Measurements from ENCODE around the gene LFNG. TPM values are rescaled to one million over a fixed set of nuclear protein-coding genes. Genes with fewer than 3 reads are reported as not detected.
A peak's percentile ranks its signal among the peaks of the same experiment; 100 is the strongest.

The LFNG gene
- total and polyA plus RNA-seq, 7 experiments from 2014 or later = 1.2 to 246 (median 120) TPM

DNA sequence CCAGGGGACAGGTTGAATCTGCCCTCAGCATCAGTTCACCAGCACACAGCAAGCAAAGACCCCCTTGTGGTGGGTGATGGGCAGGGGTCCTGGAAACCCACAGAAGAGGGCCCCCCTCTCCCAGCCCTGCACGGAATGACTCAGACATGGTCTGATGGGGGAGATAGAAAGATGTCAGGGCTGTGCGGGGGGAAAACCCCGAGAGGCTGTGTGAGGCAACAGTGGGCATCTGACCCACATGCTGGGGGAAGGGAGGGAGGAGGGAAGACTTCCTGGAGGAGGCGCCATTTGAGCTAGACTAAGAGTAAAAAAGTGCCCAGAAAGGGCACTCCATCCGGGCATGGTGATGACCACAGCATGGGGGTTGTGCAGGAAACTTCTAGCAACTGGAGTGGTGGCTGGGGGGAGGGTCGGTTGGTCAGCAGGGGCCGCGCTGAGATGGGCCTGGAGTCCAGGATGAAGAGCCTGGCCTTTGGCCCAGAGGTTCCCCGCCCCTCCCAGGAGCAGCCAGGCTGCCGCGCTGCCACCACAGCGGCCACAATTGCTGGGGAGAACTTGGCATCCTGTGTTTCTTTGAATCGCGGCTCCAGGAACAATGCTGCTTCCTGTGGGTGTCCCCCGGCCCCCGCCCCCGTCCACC lies 2.5 kb downstream of the LFNG start:
- Histone ChIP-seq H3K36me3 (ENCODE audit: control insufficient read depth in 2 of 3, insufficient read depth in 3 of 3, low read length in 3 of 3) (peaks cover 0 to 37% (median 19%) of the 10 kb centered on the region in 3 experiments), H3K27me3 (ENCODE audit: control insufficient read depth in 2 of 2, insufficient read depth in 2 of 2, low read length in 2 of 2) (no peaks in the 10 kb centered on the region), H3K4me1 (ENCODE audit: control insufficient read depth in 2 of 2, insufficient read depth in 2 of 2, low read length in 2 of 2) (peaks cover 22 to 48% of the 10 kb centered on the region in 2 donors), H3K27ac (ENCODE audit: low read depth, low read length) (peak overlapping the region; percentile 78), H3K9me3 (ENCODE audit: control insufficient read depth in 2 of 3, low read length in 3 of 3) (no peaks in the 10 kb centered on the region), H3K4me3 (ENCODE audit: low read length) (peak overlapping the region; percentile 94)
- Mint-ChIP-seq H3K27ac (peak overlapping the region; percentile 82 to 94 (median 86)), H3K36me3 (peaks cover 0 to 27% (median 4%) of the 10 kb centered on the region in 5 donors), H3K9me3 (peaks cover 0 to 2% (median 0%) of the 10 kb centered on the region in 11 donors), H3K27me3 (peaks cover 0 to 9% (median 0%) of the 10 kb centered on the region in 5 donors), H3K4me1 (peaks cover 20 to 51% (median 33%) of the 10 kb centered on the region in 7 donors), H3K4me3 (peak overlapping the region; percentile 86 to 99 (median 96))
- ATAC-seq (peak; percentile 60), DNase-seq (peak in 3 of 9 donors; percentile 50 to 75 (median 64))
- intact Hi-C loops (cut with micrococcal nuclease) = loop anchor here in 1 of 2 donors (1.0 to 5.0 kb wide), 5 partner anchors 8 to 115 kb away; partner anchors contain the start of genes BRAT1 and GRIFIN
- ChIA-PET CTCF (interaction anchor here (0.6 to 1.2 kb wide), 3 partner anchors 12 to 44 kb away, joined by 3 to 4 read pairs (median 3); no protein-coding TSS in a partner anchor), POLR2A (interaction anchor here (0.7 to 15.7 kb wide), 9 partner anchors 8 to 192 kb away, joined by 3 to 401 read pairs (median 5); no protein-coding TSS in a partner anchor)

- ATAC-seq (no peak), DNase-seq (peak in 1 of 9 donors; percentile 57)
- no peaks in the 10 kb centered on the region for H3K9me3 ChIP-seq (ENCODE audit: control insufficient read depth in 2 of 3, low read length in 3 of 3)
- H3K27ac ChIP-seq (ENCODE audit: low read depth, low read length) = peak overlapping the region; percentile 78
- peak overlapping the region; percentile 94 for H3K4me3 ChIP-seq (ENCODE audit: low read length)
- H3K27me3 ChIP-seq (ENCODE audit: control insufficient read depth in 2 of 2, insufficient read depth in 2 of 2, low read length in 2 of 2) = no peaks in the 10 kb centered on the region
- CTCF ChIA-PET = interaction anchor here (1.0 to 1.2 kb wide), 2 partner anchors 14 to 45 kb away, joined by 3 to 4 read pairs; no protein-coding TSS in a partner anchor
- peaks cover 30 to 56% of the 10 kb centered on the region in 2 donors for H3K4me1 ChIP-seq (ENCODE audit: control insufficient read depth in 2 of 2, insufficient read depth in 2 of 2, low read length in 2 of 2)
- intact Hi-C loops (cut with micrococcal nuclease) = loop anchor here in 1 of 2 donors (1.0 to 5.0 kb wide), 5 partner anchors 7 to 116 kb away; partner anchors contain the start of genes BRAT1 and GRIFIN
- POLR2A ChIA-PET = interaction anchor here (0.7 to 15.7 kb wide), 12 partner anchors 7 to 191 kb away, joined by 3 to 401 read pairs (median 4); partner anchors contain the start of gene BRAT1
- H3K36me3 Mint-ChIP-seq = peaks cover 0 to 27% (median 4%) of the 10 kb centered on the region in 5 donors
- H3K4me1 Mint-ChIP-seq = peaks cover 24 to 51% (median 36%) of the 10 kb centered on the region in 7 donors
- peak overlapping the region; percentile 86 to 99 (median 96) for H3K4me3 Mint-ChIP-seq
- H3K27me3 Mint-ChIP-seq = peaks cover 0 to 2% (median 0%) of the 10 kb centered on the region in 5 donors
- peak overlapping the region; percentile 65 to 94 (median 86) for H3K27ac Mint-ChIP-seq
- H3K36me3 ChIP-seq (ENCODE audit: control insufficient read depth in 2 of 3, insufficient read depth in 3 of 3, low read length in 3 of 3) = peaks cover 0 to 44% (median 20%) of the 10 kb centered on the region in 3 experiments
- peaks cover 0 to 2% (median 0%) of the 10 kb centered on the region in 11 donors for H3K9me3 Mint-ChIP-seq
Measured at GRCh38 chr7:2522780-2523433, 3.3 kb downstream of the LFNG start.

GRCh38 chr7:2523461-2523936 lies 3.9 kb downstream of the LFNG start:
- H3K4me1 Mint-ChIP-seq = peaks cover 30 to 51% (median 36%) of the 10 kb centered on the region in 7 donors

GRCh38 chr7:2523941-2524807 lies 4.6 kb downstream of the LFNG start:
- no peaks in the 10 kb centered on the region for H3K9me3 Mint-ChIP-seq
- peaks cover 0 to 52% (median 20%) of the 10 kb centered on the region in 3 experiments for H3K36me3 ChIP-seq (ENCODE audit: control insufficient read depth in 2 of 3, insufficient read depth in 3 of 3, low read length in 3 of 3)
- H3K4me1 ChIP-seq (ENCODE audit: control insufficient read depth in 2 of 2, insufficient read depth in 2 of 2, low read length in 2 of 2) = peaks cover 35 to 62% of the 10 kb centered on the region in 2 donors
- ChIA-PET POLR2A (interaction anchor here (1.1 to 15.7 kb wide), 4 partner anchors 14 to 30 kb away, joined by 3 to 401 read pairs (median 4); no protein-coding TSS in a partner anchor), CTCF (interaction anchor here (1.0 kb wide), 1 partner anchor 15 kb away, joined by 3 read pairs; no protein-coding TSS in a partner anchor)
- no peak for DNase-seq
- H3K4me1 Mint-ChIP-seq = peaks cover 33 to 53% (median 41%) of the 10 kb centered on the region in 7 donors
- H3K4me3 ChIP-seq (ENCODE audit: low read length) = no peak overlapping the region
- H3K36me3 Mint-ChIP-seq = peaks cover 0 to 30% (median 4%) of the 10 kb centered on the region in 5 donors
- no peak for ATAC-seq
- peak overlapping the region in 3 of 9 donors; percentile 36 to 83 (median 67) for H3K27ac Mint-ChIP-seq
- H3K4me3 Mint-ChIP-seq = peak overlapping the region in 8 of 10 donors; percentile 32 to 98 (median 70)
- H3K27me3 Mint-ChIP-seq = no peaks in the 10 kb centered on the region
- H3K27ac ChIP-seq (ENCODE audit: low read depth, low read length) = peak overlapping the region; percentile 78
- no peaks in the 10 kb centered on the region for H3K27me3 ChIP-seq (ENCODE audit: control insufficient read depth in 2 of 2, insufficient read depth in 2 of 2, low read length in 2 of 2)
- H3K9me3 ChIP-seq (ENCODE audit: control insufficient read depth in 2 of 3, low read length in 3 of 3) = no peaks in the 10 kb centered on the region
- intact Hi-C loops (cut with micrococcal nuclease) = loop anchor here in 1 of 2 donors (2.0 to 5.0 kb wide), 3 partner anchors 15 to 117 kb away; partner anchors contain the start of gene GRIFIN

More at GRCh38 chr7:2523461-2523936, 3.9 kb downstream of the LFNG start:
- ChIA-PET POLR2A (interaction anchor here (0.7 to 15.7 kb wide), 10 partner anchors 13 to 191 kb away, joined by 3 to 401 read pairs (median 4); partner anchors contain the start of gene BRAT1), CTCF (interaction anchor here (1.0 to 1.2 kb wide), 2 partner anchors 15 to 45 kb away, joined by 3 to 4 read pairs; no protein-coding TSS in a partner anchor)
- Mint-ChIP-seq H3K27ac (peak overlapping the region in 6 of 9 donors; percentile 83 to 94 (median 86)), H3K4me3 (peak overlapping the region; percentile 86 to 99 (median 96)), H3K9me3 (peaks cover 0 to under 1% (median 0%) of the 10 kb centered on the region in 11 donors), H3K27me3 (no peaks in the 10 kb centered on the region), H3K36me3 (peaks cover 0 to 30% (median 4%) of the 10 kb centered on the region in 5 donors)
- ATAC-seq = no peak
- Histone ChIP-seq H3K27me3 (ENCODE audit: control insufficient read depth in 2 of 2, insufficient read depth in 2 of 2, low read length in 2 of 2) (no peaks in the 10 kb centered on the region), H3K4me3 (ENCODE audit: low read length) (peak overlapping the region; percentile 94), H3K36me3 (ENCODE audit: control insufficient read depth in 2 of 3, insufficient read depth in 3 of 3, low read length in 3 of 3) (peaks cover 0 to 48% (median 20%) of the 10 kb centered on the region in 3 experiments), H3K4me1 (ENCODE audit: control insufficient read depth in 2 of 2, insufficient read depth in 2 of 2, low read length in 2 of 2) (peaks cover 31 to 57% of the 10 kb centered on the region in 2 donors), H3K27ac (ENCODE audit: low read depth, low read length) (peak overlapping the region; percentile 78), H3K9me3 (ENCODE audit: control insufficient read depth in 2 of 3, low read length in 3 of 3) (no peaks in the 10 kb centered on the region)
- intact Hi-C loops (cut with micrococcal nuclease) = loop anchor here in 1 of 2 donors (2.0 to 5.0 kb wide), 3 partner anchors 15 to 116 kb away; partner anchors contain the start of gene GRIFIN
- no peak for DNase-seq

DNA sequence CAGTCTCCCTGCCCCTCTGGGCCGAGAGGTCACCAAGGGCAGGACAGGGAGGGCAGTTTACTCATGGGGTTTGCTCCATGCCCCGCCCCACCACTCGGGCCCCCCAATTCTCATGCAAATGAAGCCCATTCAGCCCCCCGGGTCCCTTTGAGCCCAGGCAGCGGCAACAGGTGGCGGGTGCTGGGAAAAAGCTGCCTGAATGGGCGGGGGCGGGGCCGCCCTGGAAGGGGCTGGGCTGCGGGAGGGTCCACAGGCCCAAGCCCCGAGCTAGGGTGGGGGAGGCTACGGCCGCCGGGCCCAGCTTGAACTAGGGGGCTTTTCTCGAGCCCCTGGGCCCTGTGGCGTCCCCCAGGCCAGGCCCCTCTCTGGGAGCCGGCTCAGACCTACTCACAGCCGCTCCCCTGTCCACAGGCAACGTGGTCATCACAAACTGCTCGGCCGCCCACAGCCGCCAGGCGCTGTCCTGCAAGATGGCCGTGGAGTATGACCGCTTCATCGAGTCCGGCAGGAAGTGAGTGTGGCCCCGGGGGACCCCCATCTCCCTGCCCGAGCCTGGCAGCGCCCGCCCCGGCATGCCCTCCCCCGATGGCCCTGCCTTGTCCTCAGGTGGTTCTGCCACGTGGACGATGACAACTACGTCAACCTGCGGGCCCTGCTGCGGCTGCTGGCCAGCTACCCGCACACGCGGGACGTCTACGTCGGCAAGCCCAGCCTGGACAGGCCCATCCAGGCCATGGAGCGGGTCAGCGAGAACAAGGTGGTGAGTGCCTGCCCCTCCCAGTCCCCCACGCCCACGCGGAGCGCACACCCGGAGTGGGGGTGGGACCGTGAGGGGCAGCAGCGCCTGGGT lies 5.5 kb downstream of the LFNG start:
- H3K27me3 Mint-ChIP-seq = no peaks in the 10 kb centered on the region
- CTCF ChIA-PET = no interaction called here
- H3K9me3 Mint-ChIP-seq = no peaks in the 10 kb centered on the region
- H3K9me3 ChIP-seq (ENCODE audit: control insufficient read depth in 2 of 3, low read length in 3 of 3) = no peaks in the 10 kb centered on the region
- peaks cover 43 to 69% of the 10 kb centered on the region in 2 donors for H3K4me1 ChIP-seq (ENCODE audit: control insufficient read depth in 2 of 2, insufficient read depth in 2 of 2, low read length in 2 of 2)
- intact Hi-C loops (cut with micrococcal nuclease) = loop anchor here in 1 of 2 donors (5.0 kb wide), 2 partner anchors 48 to 118 kb away; partner anchors contain the start of gene GRIFIN
- H3K27me3 ChIP-seq (ENCODE audit: control insufficient read depth in 2 of 2, insufficient read depth in 2 of 2, low read length in 2 of 2) = no peaks in the 10 kb centered on the region
- POLR2A ChIA-PET = interaction anchor here (0.9 to 15.7 kb wide), 4 partner anchors 14 to 29 kb away, joined by 3 to 401 read pairs (median 4); no protein-coding TSS in a partner anchor
- H3K27ac Mint-ChIP-seq = peak overlapping the region in 1 of 9 donors; percentile 59
- no peak overlapping the region for H3K4me3 ChIP-seq (ENCODE audit: low read length)
- peaks cover 36 to 60% (median 48%) of the 10 kb centered on the region in 7 donors for H3K4me1 Mint-ChIP-seq
- ATAC-seq = no peak
- DNase-seq = peak in 1 of 9 donors; percentile 11
- H3K4me3 Mint-ChIP-seq = peak overlapping the region in 1 of 10 donors; percentile 98
- H3K36me3 Mint-ChIP-seq = peaks cover 0 to 30% (median 4%) of the 10 kb centered on the region in 5 donors
- H3K36me3 ChIP-seq (ENCODE audit: control insufficient read depth in 2 of 3, insufficient read depth in 3 of 3, low read length in 3 of 3) = peaks cover 0 to 52% (median 20%) of the 10 kb centered on the region in 3 experiments
- H3K27ac ChIP-seq (ENCODE audit: low read depth, low read length) = no peak overlapping the region
